ENCODE results near the gene B9D1. TPM values are rescaled to one million over a fixed set of nuclear protein-coding genes. Genes with fewer than 3 reads are reported as not detected.

The B9D1 gene
- total RNA-seq, 1 donor from 2014 or later, result 25.9 TPM

GRCh38 chr17:19338031-19338990 is 24.2 kb downstream of the B9D1 start:
- DNase-seq (ENCODE audit: low read depth), result peak; percentile 56

GRCh38 chr17:19337712-19338023 is 24.9 kb downstream of the B9D1 start:
- no peak for DNase-seq (ENCODE audit: low read depth)

- peak; percentile 29 for DNase-seq (ENCODE audit: low read depth)
Measured at GRCh38 chr17:19336938-19337711, 25.4 kb downstream of the B9D1 start.

- DNase-seq (ENCODE audit: low read depth), result no peak
Measured at GRCh38 chr17:19335951-19336631, 26.4 kb downstream of the B9D1 start.

- DNase-seq (ENCODE audit: low read depth), result no peak
Measured at GRCh38 chr17:19334331-19334730, 28.2 kb downstream of the B9D1 start.

GRCh38 chr17:19333736-19334290 is 28.7 kb downstream of the B9D1 start:
- DNase-seq (ENCODE audit: low read depth), result no peak

GRCh38 chr17:19333132-19333440 is 29.4 kb downstream of the B9D1 start:
- DNase-seq (ENCODE audit: low read depth), result no peak

GRCh38 chr17:19332371-19333131 is 30.0 kb downstream of the B9D1 start:
- DNase-seq (ENCODE audit: low read depth), result peak; percentile 11

GRCh38 chr17:19331543-19332245 is 30.8 kb downstream of the B9D1 start:
- DNase-seq (ENCODE audit: low read depth), result no peak

GRCh38 chr17:19331134-19331533 is 31.4 kb downstream of the B9D1 start:
- peak; percentile 88 for DNase-seq (ENCODE audit: low read depth)

GRCh38 chr17:19330271-19330670 is 32.3 kb downstream of the B9D1 start:
- DNase-seq (ENCODE audit: low read depth), result no peak

GRCh38 chr17:19329839-19330238 is 32.7 kb downstream of the B9D1 start:
- DNase-seq (ENCODE audit: low read depth), result no peak

GRCh38 chr17:19329136-19329535 is 33.4 kb downstream of the B9D1 start:
- DNase-seq (ENCODE audit: low read depth), result no peak

GRCh38 chr17:19328441-19329061 is 34.0 kb downstream of the B9D1 start:
- no peak for DNase-seq (ENCODE audit: low read depth)

GRCh38 chr17:19327031-19327783 is 35.3 kb downstream of the B9D1 start:
- DNase-seq (ENCODE audit: low read depth), result peak; percentile 99

- DNase-seq (ENCODE audit: low read depth), result no peak
Measured at GRCh38 chr17:19325542-19325941, 37.0 kb downstream of the B9D1 start.

GRCh38 chr17:19322861-19323260 is 39.7 kb downstream of the B9D1 start:
- DNase-seq (ENCODE audit: low read depth), result no peak

GRCh38 chr17:19322129-19322505 is 40.4 kb downstream of the B9D1 start:
- DNase-seq (ENCODE audit: low read depth), result no peak

- no peak for DNase-seq (ENCODE audit: low read depth)
Measured at GRCh38 chr17:19321481-19322128, 40.9 kb downstream of the B9D1 start.

Data from renal cortical epithelial cell (primary cell).